Muscle of leg (tissue), 11 donors: ENCODE measurements around the gene MBD3L4. TPM values are rescaled to one million over a fixed set of nuclear protein-coding genes. Genes with fewer than 3 reads are reported as not detected.
"Not testable (repeated sequence)": the region's sequence is repeated elsewhere in the genome, so short reads cannot be mapped to it uniquely, and the experiment has no call there.

Source experiments
- DNase-seq: peaks from one replicate; pipeline ENCODE4 v3.0.0; 2013
- H3K27ac ChIP-seq: one replicate; pipeline ENCODE4 v1.5.1; 2013; ENCODE audit warnings: mild to moderate bottlenecking, low read length, control low read depth
- H3K27me3 ChIP-seq: one replicate; pipeline ENCODE4 v1.6.1; 2013; ENCODE audit warnings: low read length; ENCODE audit not compliant: control insufficient read depth, insufficient read depth
- H3K36me3 ChIP-seq: one replicate; pipeline ENCODE4 v1.6.1; 2013; ENCODE audit warnings: low read length; ENCODE audit not compliant: control insufficient read depth, insufficient read depth
- H3K4me1 ChIP-seq: one replicate; pipeline ENCODE4 v1.6.1; 2013; ENCODE audit warnings: low read length; ENCODE audit not compliant: control insufficient read depth, insufficient read depth
- H3K4me3 ChIP-seq: one replicate; pipeline ENCODE4 v1.5.1; 2013; ENCODE audit warnings: low read length, control low read depth
- H3K9me3 ChIP-seq: replicated peaks from 2 replicates; pipeline ENCODE4 v1.6.1; 2013; ENCODE audit warnings: low read depth, low read length; ENCODE audit not compliant: control insufficient read depth
- WGBS: methylation state at CpG from one replicate; pipeline ENCODE4 v1.1.5; 2013; ENCODE audit warnings: missing lambda C conversion rate; ENCODE audit not compliant: insufficient coverage; 5-methylcytosine and 5-hydroxymethylcytosine counted together
- polyA plus RNA-seq, 8 donors: library from polyadenylated mRNA; unstranded; fragments of 120-200 nt; gene quantifications; one replicate each; pipeline versions ENCODE4 v1.2.1 to v1.2.3, GENCODE V29; 2013; ENCODE audit warnings: inconsistent platforms in 1 of 8, low replicate concordance in 1 of 8; ENCODE audit not compliant: insufficient read length in 8 of 8, insufficient read depth in 1 of 8
- total RNA-seq: library from RNA; stranded (reverse); fragments of 120-200 nt; gene quantifications from one replicate; pipeline ENCODE4 v1.2.4, GENCODE V29; 2013

MBD3L4 gene
- total and polyA plus RNA-seq, 9 donors = not detected

GRCh38 chr19:7052896-7053295 is 12.9 kb upstream of the MBD3L4 start:
- WGBS = no CpG with 5 or more reads among the region's 7 CpGs
- not testable (repeated sequence) for H3K36me3 ChIP-seq, H3K9me3 ChIP-seq, H3K27ac ChIP-seq, H3K4me1 ChIP-seq, DNase-seq, H3K27me3 ChIP-seq, H3K4me3 ChIP-seq

DNA sequence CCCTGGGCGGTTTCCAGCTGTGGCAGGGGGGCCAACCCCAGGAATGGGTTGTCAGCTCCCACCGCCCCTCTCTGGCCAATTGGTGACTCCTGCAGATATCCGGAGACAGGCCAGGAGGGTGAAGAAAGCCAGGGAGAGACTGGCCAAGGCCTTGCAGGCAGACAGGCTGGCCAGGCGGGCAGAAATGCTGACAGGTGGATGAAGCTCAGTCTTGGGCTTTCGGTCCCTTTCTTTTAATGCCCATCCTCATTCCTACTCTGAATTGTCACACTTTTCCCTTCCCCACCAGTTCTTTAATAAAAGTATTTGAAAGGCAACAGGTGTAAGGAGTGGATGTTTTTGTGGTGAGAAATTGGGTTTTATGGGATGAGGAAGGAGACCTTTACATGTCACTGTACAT is 11.4 kb upstream of the MBD3L4 start:
- H3K36me3 ChIP-seq, H3K27me3 ChIP-seq, H3K4me1 ChIP-seq, DNase-seq, H3K9me3 ChIP-seq, H3K27ac ChIP-seq, H3K4me3 ChIP-seq: not testable (repeated sequence)
- no CpG with 5 or more reads among the region's 5 CpGs for WGBS

DNA sequence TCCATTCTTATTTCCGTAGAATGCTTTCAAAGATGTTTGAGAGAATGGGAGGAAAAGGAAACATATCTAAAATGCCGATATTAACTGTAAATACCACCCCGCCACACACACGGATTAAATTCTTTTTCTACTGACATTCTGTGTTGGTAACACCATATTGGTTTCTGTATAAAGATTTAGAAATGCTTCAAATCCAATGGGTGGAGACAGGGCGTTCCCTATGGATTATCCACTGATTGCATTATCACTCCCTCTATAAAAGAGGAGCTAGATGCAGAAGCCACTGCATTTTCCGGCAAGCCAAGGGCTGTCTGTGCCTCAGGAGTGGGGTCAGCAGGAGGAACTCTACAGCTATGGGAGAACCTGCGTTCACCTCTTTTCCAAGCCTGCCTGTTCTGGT is 9.0 kb upstream of the MBD3L4 start, which contains the start of gene MBD3L2:
Gene MBD3L2 (plus strand): TSS at position 301 of the 400 bp plus-strand sequence. CDS start 53 bp downstream, at position 354.
- H3K27ac ChIP-seq, H3K9me3 ChIP-seq, H3K36me3 ChIP-seq, H3K4me3 ChIP-seq, DNase-seq, H3K27me3 ChIP-seq, H3K4me1 ChIP-seq: not testable (repeated sequence)
- no CpG with 5 or more reads among the region's 7 CpGs for WGBS

DNA sequence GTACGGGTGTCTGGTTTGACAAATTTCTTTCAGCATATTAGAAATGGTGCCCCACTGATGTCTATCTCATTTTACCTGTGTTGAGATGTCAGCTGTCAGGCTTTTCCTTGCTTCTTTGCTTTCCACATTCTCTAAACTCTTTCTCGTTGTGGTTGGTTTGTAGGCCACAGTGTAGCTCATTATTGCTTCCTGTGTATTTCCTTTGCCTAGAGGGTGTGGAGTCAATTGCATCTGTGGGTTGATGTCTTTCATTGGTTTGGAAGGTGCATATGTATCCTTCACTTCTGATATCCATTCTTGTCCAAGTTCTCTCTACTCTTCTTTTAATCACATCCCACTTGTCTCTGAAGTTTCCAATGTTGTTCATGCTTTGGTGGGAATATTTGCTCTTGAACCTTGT is 1.6 kb upstream of the MBD3L4 start:
- H3K9me3 ChIP-seq, DNase-seq: not testable (repeated sequence)
- no CpG with 5 or more reads among the region's 2 CpGs for WGBS

GRCh38 chr19:7030278-7030677 is 9.7 kb downstream of the MBD3L4 start, which contains the start of gene MBD3L5:
Gene MBD3L5 (plus strand): TSS chr19:7030578. CDS start chr19:7030612, 34 bp downstream.
- not testable (repeated sequence) for H3K27ac ChIP-seq, H3K36me3 ChIP-seq, H3K9me3 ChIP-seq, H3K27me3 ChIP-seq, DNase-seq, H3K4me1 ChIP-seq, H3K4me3 ChIP-seq
- no CpG with 5 or more reads among the region's 9 CpGs for WGBS

More for the DNA sequence above, 1.6 kb upstream of the MBD3L4 start:
- H3K36me3 ChIP-seq, H3K27me3 ChIP-seq, H3K4me3 ChIP-seq, H3K4me1 ChIP-seq, H3K27ac ChIP-seq: not testable (repeated sequence)

DNA sequence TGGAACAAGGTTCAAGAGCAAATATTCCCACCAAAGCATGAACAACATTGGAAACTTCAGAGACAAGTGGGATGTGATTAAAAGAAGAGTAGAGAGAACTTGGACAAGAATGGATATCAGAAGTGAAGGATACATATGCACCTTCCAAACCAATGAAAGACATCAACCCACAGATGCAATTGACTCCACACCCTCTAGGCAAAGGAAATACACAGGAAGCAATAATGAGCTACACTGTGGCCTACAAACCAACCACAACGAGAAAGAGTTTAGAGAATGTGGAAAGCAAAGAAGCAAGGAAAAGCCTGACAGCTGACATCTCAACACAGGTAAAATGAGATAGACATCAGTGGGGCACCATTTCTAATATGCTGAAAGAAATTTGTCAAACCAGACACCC is 11.2 kb downstream of the MBD3L4 start:
- WGBS = no CpG with 5 or more reads among the region's 1 CpG
- H3K4me3 ChIP-seq, H3K27me3 ChIP-seq, H3K36me3 ChIP-seq, H3K27ac ChIP-seq, H3K4me1 ChIP-seq, H3K9me3 ChIP-seq, DNase-seq: not testable (repeated sequence)

GRCh38 chr19:7021331-7021730 is 18.6 kb downstream of the MBD3L4 start, which contains the start of gene MBD3L2B:
Gene MBD3L2B (minus strand): TSS chr19:7021431. CDS start chr19:7021397, 34 bp downstream.
- not testable (repeated sequence) for H3K27me3 ChIP-seq, H3K36me3 ChIP-seq, H3K4me3 ChIP-seq, H3K9me3 ChIP-seq, DNase-seq, H3K27ac ChIP-seq, H3K4me1 ChIP-seq
- WGBS = no CpG with 5 or more reads among the region's 6 CpGs

DNA sequence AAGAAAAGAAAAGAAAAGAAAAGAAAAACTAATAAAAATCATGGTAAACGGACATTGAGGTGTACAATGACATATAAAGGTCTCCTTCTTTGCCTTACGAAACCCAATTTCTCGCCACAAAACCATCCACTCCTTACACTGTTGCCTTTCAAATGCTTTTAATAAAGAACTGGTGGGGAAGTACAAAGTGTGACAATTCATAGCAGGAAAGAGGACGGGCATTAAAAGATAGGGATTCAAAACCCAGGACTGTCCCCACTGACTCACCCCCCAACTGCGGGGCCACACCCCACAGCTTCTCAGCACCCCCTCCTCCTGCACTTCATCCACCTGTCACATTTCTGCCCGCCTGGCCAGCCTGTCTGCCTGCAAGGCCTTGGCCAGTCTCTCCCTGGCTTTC is 21.2 kb downstream of the MBD3L4 start:
- no peaks in the 10 kb centered on the region for H3K9me3 ChIP-seq
- H3K36me3 ChIP-seq = no peaks in the 10 kb centered on the region
- no peak overlapping the region for H3K27ac ChIP-seq
- H3K4me3 ChIP-seq = no peak overlapping the region
- no peaks in the 10 kb centered on the region for H3K27me3 ChIP-seq
- DNase-seq = no peak
- 60% methylated on average over 1 of the region's 6 CpGs for WGBS
- no peaks in the 10 kb centered on the region for H3K4me1 ChIP-seq

- H3K9me3 ChIP-seq = no peaks in the 10 kb centered on the region
- H3K36me3 ChIP-seq = no peaks in the 10 kb centered on the region
- no peaks in the 10 kb centered on the region for H3K27me3 ChIP-seq
- no peaks in the 10 kb centered on the region for H3K4me1 ChIP-seq
- H3K27ac ChIP-seq = no peak overlapping the region
- no peak overlapping the region for H3K4me3 ChIP-seq
- 100% methylated on average over 1 of the region's 4 CpGs for WGBS
- no peak for DNase-seq
Observed at GRCh38 chr19:7013678-7014077, 26.3 kb downstream of the MBD3L4 start.

DNA sequence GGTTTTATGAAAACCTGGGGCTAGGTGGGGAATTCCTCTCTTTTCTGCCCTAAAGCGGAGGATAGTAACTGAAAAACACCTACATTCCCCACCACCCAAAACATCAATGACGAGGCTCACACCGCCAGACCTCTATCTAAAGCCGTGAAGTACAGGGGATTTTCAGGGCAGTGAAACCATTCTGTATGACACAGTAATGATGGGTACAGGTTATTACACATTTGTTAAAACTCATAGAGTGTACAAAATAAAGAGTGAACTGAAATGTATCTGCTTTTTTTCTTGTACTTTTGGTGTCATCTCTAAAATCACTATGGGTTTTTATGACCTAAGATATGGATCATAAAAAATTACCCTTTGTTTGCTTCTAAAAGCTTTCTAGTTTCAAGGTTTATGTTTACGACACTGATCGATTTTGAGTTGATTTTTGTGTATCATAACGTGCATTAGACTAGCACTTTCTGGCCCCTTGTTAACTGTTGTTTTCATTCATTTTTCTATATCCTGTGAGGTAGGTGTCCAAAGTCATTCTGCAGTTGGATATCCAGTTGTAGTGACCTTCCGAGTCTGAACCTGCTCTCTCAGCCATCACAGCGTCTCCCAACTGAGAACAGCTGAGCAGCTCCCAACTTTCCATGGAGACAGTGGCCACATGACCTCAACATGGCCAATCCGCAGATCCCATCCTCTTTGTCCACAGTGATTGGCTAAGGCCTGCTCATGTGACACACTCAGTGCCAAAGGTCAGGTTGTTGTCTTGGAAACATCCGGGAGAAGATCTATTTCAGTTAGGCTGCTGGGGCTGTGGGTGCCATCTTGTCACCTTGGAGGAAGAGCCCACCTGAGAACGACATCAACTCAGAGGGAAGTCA is 29.0 kb downstream of the MBD3L4 start:
- no peak for DNase-seq
- Histone ChIP-seq H3K27ac (no peak overlapping the region), H3K9me3 (no peaks in the 10 kb centered on the region), H3K4me3 (no peak overlapping the region), H3K36me3 (no peaks in the 10 kb centered on the region), H3K4me1 (no peaks in the 10 kb centered on the region), H3K27me3 (no peaks in the 10 kb centered on the region)
- 85% methylated on average over 4 of the region's 12 CpGs for WGBS
